Thymus (tissue), 11 donors: Measurements from ENCODE around the gene CACNA2D3. TPM values are rescaled to one million over a fixed set of nuclear protein-coding genes. Genes with fewer than 3 reads are reported as not detected.

ENCODE experiments used
- DNase-seq, 9 donors: peaks; one replicate each; pipeline ENCODE4 v3.0.0-alpha.2; 2013; ENCODE audit warnings: low spot score in 9 of 9, low read depth in 6 of 9, missing footprints in 1 of 9
- H3K27ac ChIP-seq, 2 donors: one replicate each; pipeline ENCODE4 v1.5.1; 2013; ENCODE audit warnings: control low read depth in 1 of 2, low read depth in 1 of 2, low read length in 1 of 2, mild to moderate bottlenecking in 1 of 2, moderate library complexity in 1 of 2
- H3K27me3 ChIP-seq, 2 donors: one replicate each; pipeline ENCODE4 v1.5.1; 2013; ENCODE audit warnings: low read length in 1 of 2; ENCODE audit not compliant: control insufficient read depth in 2 of 2, insufficient read depth in 1 of 2
- H3K36me3 ChIP-seq, 2 donors: one replicate each; pipeline ENCODE4 v1.5.1; 2013; ENCODE audit warnings: low read length in 1 of 2, mild to moderate bottlenecking in 1 of 2, moderate library complexity in 1 of 2; ENCODE audit not compliant: control insufficient read depth in 2 of 2, insufficient read depth in 2 of 2
- H3K4me1 ChIP-seq, 2 donors: one replicate each; pipeline ENCODE4 v1.5.1; 2013; ENCODE audit warnings: low read length in 2 of 2; ENCODE audit not compliant: control insufficient read depth in 2 of 2, insufficient read depth in 2 of 2
- H3K4me3 ChIP-seq, 2 donors: one replicate each; pipeline ENCODE4 v1.5.1; 2013; ENCODE audit warnings: low read length in 2 of 2, control low read depth in 1 of 2, mild to moderate bottlenecking in 1 of 2
- H3K9me3 ChIP-seq, 2 donors: one replicate each; pipeline ENCODE4 v1.5.1; 2013; ENCODE audit warnings: low read length in 1 of 2, mild to moderate bottlenecking in 1 of 2; ENCODE audit not compliant: control insufficient read depth in 2 of 2, insufficient read depth in 1 of 2
- WGBS: extraction: QIAGEN DNeasy Blood & Tissue Kit; methylation state at CpG from one replicate; pipeline ENCODE4 v1.1.7; 2013; 5-methylcytosine and 5-hydroxymethylcytosine counted together
- polyA plus RNA-seq: library from polyadenylated mRNA; stranded (reverse); fragments of 200-250 nt; gene quantifications from one replicate; pipeline ENCODE4 v1.2.3, GENCODE V29; 2013
- total RNA-seq: library from RNA; stranded (reverse); fragments of 120-200 nt; gene quantifications from one replicate; pipeline ENCODE4 v1.2.4, GENCODE V29; 2013
- donor health status: healthy.

Gene CACNA2D3
- total and polyA plus RNA-seq, 2 donors, result 1.8 to 2.1 TPM

GRCh38 chr3:54337846-54338245, 215.5 kb downstream of the CACNA2D3 start:
- WGBS, result 85% methylated on average over 6 of the region's 6 CpGs

GRCh38 chr3:54339608-54340007, 217.3 kb downstream of the CACNA2D3 start:
- Histone ChIP-seq H3K4me1 (no peaks in the 10 kb centered on the region), H3K36me3 (no peaks in the 10 kb centered on the region), H3K27me3 (no peaks in the 10 kb centered on the region), H3K4me3 (no peak overlapping the region), H3K9me3 (no peaks in the 10 kb centered on the region), H3K27ac (no peak overlapping the region)
- DNase-seq, result no peak
- 84% methylated on average over 2 of the region's 2 CpGs for WGBS

More at GRCh38 chr3:54337846-54338245, 215.5 kb downstream of the CACNA2D3 start:
- Histone ChIP-seq H3K27me3 (no peaks in the 10 kb centered on the region), H3K36me3 (no peaks in the 10 kb centered on the region), H3K27ac (no peak overlapping the region), H3K4me1 (no peaks in the 10 kb centered on the region), H3K4me3 (no peak overlapping the region), H3K9me3 (no peaks in the 10 kb centered on the region)
- no peak for DNase-seq

GRCh38 chr3:54341811-54342210, 219.5 kb downstream of the CACNA2D3 start:
- no peaks in the 10 kb centered on the region for H3K36me3 ChIP-seq
- no peak for DNase-seq
- WGBS, result 95% methylated on average over 2 of the region's 2 CpGs

GRCh38 chr3:54342676-54343075, 220.3 kb downstream of the CACNA2D3 start:
- no peak overlapping the region for H3K27ac ChIP-seq
- no peaks in the 10 kb centered on the region for H3K36me3 ChIP-seq
- no peaks in the 10 kb centered on the region for H3K4me1 ChIP-seq
- 4% methylated on average over 9 of the region's 9 CpGs for WGBS
- no peak overlapping the region for H3K4me3 ChIP-seq
- DNase-seq, result peak in 1 of 9 donors; percentile 31
- H3K9me3 ChIP-seq, result no peaks in the 10 kb centered on the region
- no peaks in the 10 kb centered on the region for H3K27me3 ChIP-seq

More at GRCh38 chr3:54341811-54342210, 219.5 kb downstream of the CACNA2D3 start:
- no peaks in the 10 kb centered on the region for H3K27me3 ChIP-seq
- no peak overlapping the region for H3K4me3 ChIP-seq
- H3K9me3 ChIP-seq, result no peaks in the 10 kb centered on the region
- no peaks in the 10 kb centered on the region for H3K4me1 ChIP-seq
- no peak overlapping the region for H3K27ac ChIP-seq

GRCh38 chr3:54343495-54343894, 221.1 kb downstream of the CACNA2D3 start:
- no peak for DNase-seq
- 100% methylated on average over 1 of the region's 1 CpG for WGBS
- Histone ChIP-seq H3K4me3 (no peak overlapping the region), H3K27ac (no peak overlapping the region), H3K9me3 (no peaks in the 10 kb centered on the region), H3K27me3 (no peaks in the 10 kb centered on the region), H3K36me3 (no peaks in the 10 kb centered on the region), H3K4me1 (no peaks in the 10 kb centered on the region)

DNA sequence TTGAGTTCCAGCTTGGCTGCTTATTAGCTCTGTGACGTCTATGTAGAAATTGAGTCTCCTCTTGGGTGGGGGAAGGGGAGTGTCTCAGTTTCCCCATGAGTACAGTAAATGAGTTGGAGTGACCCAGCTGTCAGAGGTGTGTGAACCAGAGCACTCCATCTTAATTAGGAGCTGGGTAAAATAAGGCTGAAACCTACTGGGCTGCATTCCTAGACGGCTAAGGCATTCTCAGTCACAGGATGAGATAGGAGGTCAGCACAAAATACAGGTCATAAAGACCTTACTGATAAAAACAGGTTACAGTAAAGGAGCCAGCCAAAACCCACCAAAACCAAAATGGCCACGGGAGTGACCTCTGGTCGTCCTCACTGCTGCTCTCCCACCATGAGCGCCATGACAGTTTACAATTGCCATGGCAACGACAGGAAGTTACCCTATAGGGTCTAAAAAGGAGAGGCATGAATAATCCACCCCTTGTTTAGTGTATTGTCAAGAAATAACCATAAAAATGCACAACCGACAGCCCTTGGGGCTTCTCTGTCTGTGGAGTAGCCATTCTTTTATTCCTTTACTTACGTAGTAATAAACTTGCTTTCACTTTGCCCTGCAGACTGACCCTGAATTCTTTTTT, 222.4 kb downstream of the CACNA2D3 start:
- no peaks in the 10 kb centered on the region for H3K4me1 ChIP-seq
- no peaks in the 10 kb centered on the region for H3K36me3 ChIP-seq
- H3K9me3 ChIP-seq, result no peaks in the 10 kb centered on the region
- no peak overlapping the region for H3K27ac ChIP-seq
- no peak overlapping the region for H3K4me3 ChIP-seq
- H3K27me3 ChIP-seq, result no peaks in the 10 kb centered on the region
- 90% methylated on average over 8 of the region's 8 CpGs for WGBS
- no peak for DNase-seq

- 94% methylated on average over 5 of the region's 5 CpGs for WGBS
- Histone ChIP-seq H3K4me3 (no peak overlapping the region), H3K27ac (no peak overlapping the region), H3K36me3 (no peaks in the 10 kb centered on the region), H3K9me3 (no peaks in the 10 kb centered on the region), H3K27me3 (no peaks in the 10 kb centered on the region), H3K4me1 (no peaks in the 10 kb centered on the region)
- DNase-seq, result no peak
Observed at GRCh38 chr3:54345847-54346375, 223.6 kb downstream of the CACNA2D3 start.

DNA sequence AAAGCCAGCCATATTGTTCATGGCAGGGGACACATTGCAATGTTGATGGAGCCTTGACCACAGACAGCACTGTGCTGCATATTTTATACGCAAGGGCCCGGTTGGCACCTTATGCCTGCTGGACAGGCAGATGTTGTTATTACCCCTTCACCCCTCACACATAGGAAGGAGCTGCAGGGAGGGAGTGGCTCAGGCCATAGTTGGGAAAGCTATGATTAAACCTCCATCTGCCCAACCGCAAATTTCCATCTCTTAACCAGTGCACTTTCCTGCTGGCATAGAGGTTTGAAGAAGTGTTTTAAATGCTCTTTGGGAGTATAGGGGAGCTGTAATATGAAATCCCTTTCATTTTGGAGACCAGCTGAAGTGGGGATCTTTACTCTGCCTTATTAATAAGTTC, 224.7 kb downstream of the CACNA2D3 start:
- Histone ChIP-seq H3K9me3 (no peaks in the 10 kb centered on the region), H3K4me3 (no peak overlapping the region), H3K36me3 (no peaks in the 10 kb centered on the region), H3K27ac (no peak overlapping the region), H3K4me1 (no peaks in the 10 kb centered on the region), H3K27me3 (no peaks in the 10 kb centered on the region)
- no peak for DNase-seq
- 97% methylated on average over 3 of the region's 3 CpGs for WGBS

GRCh38 chr3:54347933-54348332, 225.6 kb downstream of the CACNA2D3 start:
- Histone ChIP-seq H3K9me3 (no peaks in the 10 kb centered on the region), H3K4me1 (no peaks in the 10 kb centered on the region), H3K4me3 (no peak overlapping the region), H3K27ac (no peak overlapping the region), H3K27me3 (no peaks in the 10 kb centered on the region), H3K36me3 (no peaks in the 10 kb centered on the region)
- DNase-seq, result no peak
- 87% methylated on average over 2 of the region's 2 CpGs for WGBS
